Brain microvascular endothelial cell (primary cell): ENCODE measurements around the gene LHX4.

Experiments
- DNase-seq: peaks from one replicate; pipeline ENCODE4 v3.0.0-alpha.2; 2020
- H3K27ac ChIP-seq: fragments of 250-450 bp; sonication (Bioruptor Pico); 2 replicates; pipeline ENCODE4 v1.5.1; 2020; ENCODE audit warnings: mild to moderate bottlenecking, moderate library complexity
- H3K27me3 ChIP-seq: fragments of 250-450 bp; sonication (Bioruptor Pico); replicated peaks from 2 replicates; pipeline ENCODE4 v1.5.1; 2020; ENCODE audit warnings: mild to moderate bottlenecking
- H3K36me3 ChIP-seq: fragments of 250-450 bp; sonication (Bioruptor Pico); replicated peaks from 2 replicates; pipeline ENCODE4 v1.5.1; 2020; ENCODE audit warnings: mild to moderate bottlenecking
- H3K4me3 ChIP-seq: 2 replicates; pipeline ENCODE4 v1.5.1; 2011; ENCODE audit warnings: low read depth, mild to moderate bottlenecking, control low read depth, low read length, moderate library complexity
- CTCF ChIP-seq: IDR thresholded peaks from 2 replicates; pipeline ENCODE4 v1.5.1; 2011; ENCODE audit warnings: low read depth, mild to moderate bottlenecking, moderate library complexity, low read length, control low read depth, inconsistent platforms; ENCODE audit errors: missing control alignments
- in situ Hi-C: cut with HindIII; loops from 2 replicates; pipeline ENCODE4 v1.10.0; 2017; ENCODE audit warnings: low sequenced_read_pairs, low pct_ligation_motif_present

The LHX4 gene

GRCh38 chr1:180281490-180281889 lies 51.4 kb downstream of the LHX4 start:
- H3K36me3 ChIP-seq = no peaks in the 10 kb centered on the region
- in situ Hi-C loops = no loop called here
- H3K27ac ChIP-seq = no peak overlapping the region
- TF ChIP-seq CTCF = no peak
- no peak for DNase-seq
- no peaks in the 10 kb centered on the region for H3K27me3 ChIP-seq
- no peak overlapping the region for H3K4me3 ChIP-seq

GRCh38 chr1:180282401-180283044 lies 52.5 kb downstream of the LHX4 start:
- Histone ChIP-seq H3K27ac (no peak overlapping the region), H3K4me3 (no peak overlapping the region), H3K36me3 (no peaks in the 10 kb centered on the region), H3K27me3 (no peaks in the 10 kb centered on the region)
- TF ChIP-seq CTCF = no peak
- in situ Hi-C loops = no loop called here
- no peak for DNase-seq

- no peaks in the 10 kb centered on the region for H3K36me3 ChIP-seq
- H3K4me3 ChIP-seq = no peak overlapping the region
- no peak for DNase-seq
- H3K27ac ChIP-seq = no peak overlapping the region
- no peak for TF ChIP-seq CTCF
- H3K27me3 ChIP-seq = no peaks in the 10 kb centered on the region
- in situ Hi-C loops = no loop called here
These were observed 53.0 kb downstream of the LHX4 start for GRCh38 chr1:180283098-180283497.

- H3K27me3 ChIP-seq = no peaks in the 10 kb centered on the region
- in situ Hi-C loops = no loop called here
- H3K27ac ChIP-seq = no peak overlapping the region
- H3K4me3 ChIP-seq = no peak overlapping the region
- DNase-seq = no peak
- TF ChIP-seq CTCF = no peak
- H3K36me3 ChIP-seq = no peaks in the 10 kb centered on the region
These were observed 56.4 kb downstream of the LHX4 start for GRCh38 chr1:180286417-180286816.

GRCh38 chr1:180287988-180288705 lies 58.1 kb downstream of the LHX4 start:
- Histone ChIP-seq H3K27ac (no peak overlapping the region), H3K27me3 (no peaks in the 10 kb centered on the region), H3K4me3 (no peak overlapping the region), H3K36me3 (no peaks in the 10 kb centered on the region)
- no peak for TF ChIP-seq CTCF
- DNase-seq = no peak
- in situ Hi-C loops = no loop called here

- Histone ChIP-seq H3K27me3 (no peaks in the 10 kb centered on the region), H3K4me3 (no peak overlapping the region), H3K27ac (no peak overlapping the region), H3K36me3 (no peaks in the 10 kb centered on the region)
- TF ChIP-seq CTCF = no peak
- in situ Hi-C loops = no loop called here
- no peak for DNase-seq
These were observed 58.9 kb downstream of the LHX4 start for GRCh38 chr1:180288940-180289339.
